Thoracic aorta (tissue), 2 donors: ENCODE data around the gene CMTM8. TPM values are rescaled to one million over a fixed set of nuclear protein-coding genes. Genes with fewer than 3 reads are reported as not detected.

Source experiments
- ATAC-seq: fragments of 150-250 bp; one replicate; pipeline ENCODE4 v1.8.0; 2017; ENCODE audit warnings: low read depth; ENCODE audit not compliant: insufficient number of reproducible peaks, low FRiP score
- DNase-seq: peaks from one replicate; pipeline ENCODE4 v3.0.0-alpha.2; 2020; ENCODE audit warnings: low spot score
- H3K27ac ChIP-seq, 2 donors: fragments of 200-600 bp; sonication (generic); 1 replicate in 1 of 2; 2 replicates in 1 of 2; pipeline ENCODE4 v1.5.1; 2016; ENCODE audit warnings: mild to moderate bottlenecking in 2 of 2, moderate library complexity in 2 of 2
- H3K27me3 ChIP-seq: fragments of 200-600 bp; sonication (generic); replicated peaks from 2 replicates; pipeline ENCODE4 v1.6.0; 2016; ENCODE audit warnings: mild to moderate bottlenecking; ENCODE audit not compliant: insufficient read depth
- H3K36me3 ChIP-seq: fragments of 200-600 bp; sonication (generic); one replicate; pipeline ENCODE4 v1.5.1; 2016
- H3K4me1 ChIP-seq, 2 donors: fragments of 200-600 bp; sonication (generic); 1 replicate in 1 of 2; 2 replicates in 1 of 2; pipeline versions ENCODE4 v1.5.1 to v1.6.0; 2016; ENCODE audit warnings: low read depth in 2 of 2, mild to moderate bottlenecking in 1 of 2; ENCODE audit not compliant: control insufficient read depth in 1 of 2
- H3K4me3 ChIP-seq: fragments of 200-600 bp; sonication (generic); 2 replicates; pipeline ENCODE4 v1.5.1; 2016; ENCODE audit warnings: mild to moderate bottlenecking
- H3K9me3 ChIP-seq: fragments of 200-600 bp; sonication (generic); 2 replicates; pipeline ENCODE4 v1.5.1; 2016
- total RNA-seq, 2 donors: library from RNA; depleted of rRNA; stranded (reverse); fragments of >200 nt; gene quantifications; one replicate each; pipeline versions ENCODE4 v1.1.0 to v1.2.3, GENCODE V29; 2016
- TF ChIP-seq, protein P1 (sequence below): fragments of 200-600 bp; sonication (generic); IDR thresholded peaks from one replicate; pipeline ENCODE4 v1.5.1; 2019; ENCODE audit warnings: antibody characterized with exemption

CMTM8 gene
- total RNA-seq, 2 donors from 2014 or later, result 2.8 TPM; not detected in 1

DNA sequence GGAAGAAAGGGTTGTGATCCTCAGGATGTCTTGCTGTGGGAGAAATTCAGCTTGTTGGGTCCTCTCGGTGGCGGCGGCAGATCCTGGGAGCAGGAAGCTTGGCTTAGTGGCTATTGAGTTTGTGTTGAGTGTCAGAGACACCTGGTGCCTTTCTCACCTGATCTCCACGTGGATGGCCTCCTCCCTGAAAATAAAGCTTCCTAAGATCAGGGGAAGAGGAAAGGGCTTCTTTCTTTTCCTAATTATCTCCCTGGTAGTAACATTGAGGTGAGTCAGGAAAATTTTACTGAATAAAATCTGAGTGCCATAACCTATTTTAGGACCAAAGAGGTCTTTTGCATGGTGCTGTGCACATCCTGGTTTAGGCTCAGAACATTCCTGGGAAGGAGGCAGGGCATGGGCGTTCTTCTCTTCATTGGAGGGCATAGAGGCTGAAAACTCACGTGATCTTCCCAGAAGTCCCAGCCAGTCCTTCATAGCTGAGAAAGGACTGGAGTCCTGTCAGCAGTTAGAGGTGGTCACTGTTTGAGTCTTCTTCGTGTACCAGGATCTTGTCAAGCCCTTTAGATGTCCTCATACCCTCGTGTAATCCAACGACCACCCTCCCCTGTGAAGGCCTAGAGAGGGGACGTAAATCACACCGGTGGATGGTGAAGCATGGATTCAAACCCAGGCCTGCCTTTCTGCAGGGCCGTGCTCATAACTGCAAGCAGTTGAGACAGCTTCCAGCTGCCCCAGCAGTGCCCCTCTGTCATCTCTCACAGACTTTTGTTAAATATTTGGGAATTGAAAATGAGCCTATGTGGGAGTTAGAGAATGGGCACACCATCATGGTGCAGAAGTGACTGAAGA is 1.1 kb downstream of the CMTM8 start:
- peak overlapping the region; percentile 85 for H3K4me3 ChIP-seq
- TF ChIP-seq, protein P1, sequence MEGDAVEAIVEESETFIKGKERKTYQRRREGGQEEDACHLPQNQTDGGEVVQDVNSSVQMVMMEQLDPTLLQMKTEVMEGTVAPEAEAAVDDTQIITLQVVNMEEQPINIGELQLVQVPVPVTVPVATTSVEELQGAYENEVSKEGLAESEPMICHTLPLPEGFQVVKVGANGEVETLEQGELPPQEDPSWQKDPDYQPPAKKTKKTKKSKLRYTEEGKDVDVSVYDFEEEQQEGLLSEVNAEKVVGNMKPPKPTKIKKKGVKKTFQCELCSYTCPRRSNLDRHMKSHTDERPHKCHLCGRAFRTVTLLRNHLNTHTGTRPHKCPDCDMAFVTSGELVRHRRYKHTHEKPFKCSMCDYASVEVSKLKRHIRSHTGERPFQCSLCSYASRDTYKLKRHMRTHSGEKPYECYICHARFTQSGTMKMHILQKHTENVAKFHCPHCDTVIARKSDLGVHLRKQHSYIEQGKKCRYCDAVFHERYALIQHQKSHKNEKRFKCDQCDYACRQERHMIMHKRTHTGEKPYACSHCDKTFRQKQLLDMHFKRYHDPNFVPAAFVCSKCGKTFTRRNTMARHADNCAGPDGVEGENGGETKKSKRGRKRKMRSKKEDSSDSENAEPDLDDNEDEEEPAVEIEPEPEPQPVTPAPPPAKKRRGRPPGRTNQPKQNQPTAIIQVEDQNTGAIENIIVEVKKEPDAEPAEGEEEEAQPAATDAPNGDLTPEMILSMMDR, result no peak
- no peak for ATAC-seq
- H3K9me3 ChIP-seq, result peaks cover 9% of the 10 kb centered on the region
- DNase-seq, result no peak
- peaks cover 0 to 7% of the 10 kb centered on the region in 2 donors for H3K4me1 ChIP-seq
- no peaks in the 10 kb centered on the region for H3K27me3 ChIP-seq
- H3K27ac ChIP-seq, result peak overlapping the region in 1 of 2 donors; percentile 5
- H3K36me3 ChIP-seq, result no peaks in the 10 kb centered on the region

DNA sequence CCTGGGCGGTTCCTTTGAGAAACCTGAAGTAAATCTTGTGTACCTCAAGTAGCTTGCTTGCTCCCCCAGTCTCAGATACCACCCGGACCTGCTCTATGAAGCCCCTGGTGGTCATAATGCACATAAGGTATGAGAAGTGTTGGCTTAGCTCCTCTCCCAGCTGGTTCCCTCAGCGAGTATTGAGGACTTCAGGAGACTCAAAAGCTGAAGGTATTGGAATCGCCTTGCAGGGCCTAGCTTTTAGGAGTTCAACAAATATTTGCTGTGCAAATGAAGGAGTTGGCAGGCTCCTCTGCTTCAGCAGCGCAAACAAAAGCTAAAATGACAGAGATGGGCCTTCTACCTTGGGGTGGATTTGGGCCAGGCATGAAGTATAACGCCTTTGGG is 1.7 kb downstream of the CMTM8 start:
- Histone ChIP-seq H3K36me3 (no peaks in the 10 kb centered on the region), H3K27me3 (no peaks in the 10 kb centered on the region), H3K4me1 (peaks cover 0 to 7% of the 10 kb centered on the region in 2 donors), H3K4me3 (no peak overlapping the region), H3K9me3 (peaks cover 9% of the 10 kb centered on the region), H3K27ac (no peak overlapping the region)
- DNase-seq (no peak), ATAC-seq (no peak)
- TF ChIP-seq, protein P1, result no peak

DNA sequence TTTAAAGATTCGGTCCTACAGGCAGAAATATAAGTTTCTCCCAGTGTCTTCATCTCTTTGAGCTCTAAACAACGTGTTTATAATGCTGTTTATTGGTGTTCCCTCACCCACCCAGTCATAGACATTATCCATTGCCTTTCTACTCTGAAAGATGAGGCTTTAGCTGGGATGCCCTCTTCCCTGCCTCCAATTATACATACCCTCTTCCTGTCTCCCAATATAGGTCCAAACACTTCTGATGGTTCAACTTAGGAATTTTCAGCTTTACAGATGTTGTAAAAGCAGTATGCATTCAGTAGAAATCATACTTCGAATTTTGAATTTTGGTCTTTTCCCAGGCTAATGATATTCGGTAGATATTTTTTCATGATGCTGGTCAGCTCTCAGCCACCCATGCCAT is 2.6 kb downstream of the CMTM8 start:
- H3K27ac ChIP-seq, result no peak overlapping the region

DNA sequence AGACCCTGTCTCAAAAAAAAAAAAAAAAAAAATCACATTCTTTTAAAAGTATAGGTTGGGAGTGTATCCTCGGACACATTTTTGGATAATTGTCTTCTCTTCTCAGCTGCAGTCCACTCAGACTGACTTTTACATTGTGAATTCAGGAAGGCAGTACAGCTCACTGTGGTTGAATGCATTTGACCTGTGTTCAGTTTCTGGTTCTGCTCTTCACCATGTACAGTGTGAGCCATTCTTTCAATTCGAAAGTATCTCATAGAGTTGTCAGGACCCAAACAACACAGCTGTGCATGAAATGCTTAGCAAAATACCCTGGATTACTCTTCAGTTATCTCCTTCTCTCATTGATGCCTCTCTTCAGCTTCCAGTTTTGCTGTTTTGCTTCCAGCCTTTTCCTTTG is 5.0 kb downstream of the CMTM8 start:
- TF ChIP-seq, protein P1, result no peak
- Histone ChIP-seq H3K4me3 (no peak overlapping the region), H3K4me1 (peaks cover 0 to 7% of the 10 kb centered on the region in 2 donors), H3K27ac (no peak overlapping the region), H3K9me3 (no peaks in the 10 kb centered on the region), H3K36me3 (no peaks in the 10 kb centered on the region), H3K27me3 (no peaks in the 10 kb centered on the region)
- DNase-seq (no peak), ATAC-seq (no peak)

More for the DNA sequence above, 2.6 kb downstream of the CMTM8 start:
- no peak for ATAC-seq
- Histone ChIP-seq H3K36me3 (no peaks in the 10 kb centered on the region), H3K27me3 (no peaks in the 10 kb centered on the region), H3K4me1 (peaks cover 0 to 7% of the 10 kb centered on the region in 2 donors), H3K9me3 (peaks cover 9% of the 10 kb centered on the region), H3K4me3 (no peak overlapping the region)
- TF ChIP-seq, protein P1, result no peak
- no peak for DNase-seq

DNA sequence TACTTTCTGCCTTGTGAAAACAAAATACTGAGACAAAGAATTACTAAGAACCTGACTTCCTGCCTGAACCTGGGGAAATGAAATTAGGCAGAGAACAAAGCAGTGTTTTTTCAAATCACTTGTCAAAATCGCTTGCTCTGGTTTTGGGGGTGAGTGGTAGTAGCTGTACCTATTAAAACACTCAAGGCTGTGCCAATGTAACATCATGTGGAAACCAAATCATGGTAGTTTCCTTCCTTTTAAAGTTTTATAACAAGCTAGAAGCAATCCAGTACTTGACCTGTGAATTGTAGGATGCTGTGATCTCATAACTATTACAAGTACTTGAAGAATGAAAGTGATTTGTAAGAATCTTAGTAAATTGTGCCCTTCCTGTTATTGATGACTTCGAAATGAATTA is 6.7 kb downstream of the CMTM8 start:
- ATAC-seq, result no peak
- Histone ChIP-seq H3K4me3 (no peak overlapping the region), H3K9me3 (no peaks in the 10 kb centered on the region), H3K36me3 (no peaks in the 10 kb centered on the region), H3K27ac (no peak overlapping the region), H3K4me1 (no peaks in the 10 kb centered on the region), H3K27me3 (no peaks in the 10 kb centered on the region)
- TF ChIP-seq, protein P1, result no peak
- no peak for DNase-seq
